Stimulated activated CD8-positive, alpha-beta memory T cell treated with anti-CD3 and anti-CD28 coated beads, Interleukin-12 subunit alpha, Interleukin-12 subunit beta, amount 100 ng/mL, for 24 hours (primary cell): Measurements from ENCODE around the gene TMPRSS7.

Experiments
- DNase-seq: peaks from one replicate; pipeline ENCODE4 v3.0.0-alpha.2; 2020; ENCODE audit errors: extremely low read depth

TMPRSS7 gene

GRCh38 chr3:112128843-112129727 lies 94.5 kb downstream of the TMPRSS7 start:
- no peak for DNase-seq

GRCh38 chr3:112129925-112130637 lies 95.5 kb downstream of the TMPRSS7 start:
- DNase-seq = no peak

- no peak for DNase-seq
These were observed 96.1 kb downstream of the TMPRSS7 start for GRCh38 chr3:112130638-112130993.
